Esophagus muscularis mucosa (tissue), 3 donors: Measurements from ENCODE around the gene USP48.

Experiments
- POLR2AphosphoS5 ChIP-seq, 2 donors: sonication (generic); formaldehyde crosslinking; IDR thresholded peaks; one replicate each; pipeline ENCODE4 v1.6.1; 2017; ENCODE audit warnings: antibody characterized with exemption in 2 of 2
- TF ChIP-seq, protein P1 (sequence below), 3 experiments: fragments of 200-600 bp in 2 of 3; fragments of 450-650 bp in 1 of 3; sonication (generic) in 2 of 3; IDR thresholded peaks; one replicate each; pipeline ENCODE4 v1.5.1; 2017 to 2019; ENCODE audit warnings: antibody characterized with exemption in 3 of 3, mild to moderate bottlenecking in 2 of 3, moderate library complexity in 1 of 3

GRCh38 chr1:21799730-21800129 lies 16.8 kb upstream of the USP48 start:
- TF ChIP-seq, protein P1, sequence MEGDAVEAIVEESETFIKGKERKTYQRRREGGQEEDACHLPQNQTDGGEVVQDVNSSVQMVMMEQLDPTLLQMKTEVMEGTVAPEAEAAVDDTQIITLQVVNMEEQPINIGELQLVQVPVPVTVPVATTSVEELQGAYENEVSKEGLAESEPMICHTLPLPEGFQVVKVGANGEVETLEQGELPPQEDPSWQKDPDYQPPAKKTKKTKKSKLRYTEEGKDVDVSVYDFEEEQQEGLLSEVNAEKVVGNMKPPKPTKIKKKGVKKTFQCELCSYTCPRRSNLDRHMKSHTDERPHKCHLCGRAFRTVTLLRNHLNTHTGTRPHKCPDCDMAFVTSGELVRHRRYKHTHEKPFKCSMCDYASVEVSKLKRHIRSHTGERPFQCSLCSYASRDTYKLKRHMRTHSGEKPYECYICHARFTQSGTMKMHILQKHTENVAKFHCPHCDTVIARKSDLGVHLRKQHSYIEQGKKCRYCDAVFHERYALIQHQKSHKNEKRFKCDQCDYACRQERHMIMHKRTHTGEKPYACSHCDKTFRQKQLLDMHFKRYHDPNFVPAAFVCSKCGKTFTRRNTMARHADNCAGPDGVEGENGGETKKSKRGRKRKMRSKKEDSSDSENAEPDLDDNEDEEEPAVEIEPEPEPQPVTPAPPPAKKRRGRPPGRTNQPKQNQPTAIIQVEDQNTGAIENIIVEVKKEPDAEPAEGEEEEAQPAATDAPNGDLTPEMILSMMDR (IDR thresholded peaks at IDR 0.05) = no peak
- no peak for TF ChIP-seq POLR2AphosphoS5 (IDR thresholded peaks at IDR 0.05)
